ENCODE measurements around the gene MXRA7.
A peak's percentile ranks its signal among the peaks of the same experiment; 100 is the strongest.

DNA sequence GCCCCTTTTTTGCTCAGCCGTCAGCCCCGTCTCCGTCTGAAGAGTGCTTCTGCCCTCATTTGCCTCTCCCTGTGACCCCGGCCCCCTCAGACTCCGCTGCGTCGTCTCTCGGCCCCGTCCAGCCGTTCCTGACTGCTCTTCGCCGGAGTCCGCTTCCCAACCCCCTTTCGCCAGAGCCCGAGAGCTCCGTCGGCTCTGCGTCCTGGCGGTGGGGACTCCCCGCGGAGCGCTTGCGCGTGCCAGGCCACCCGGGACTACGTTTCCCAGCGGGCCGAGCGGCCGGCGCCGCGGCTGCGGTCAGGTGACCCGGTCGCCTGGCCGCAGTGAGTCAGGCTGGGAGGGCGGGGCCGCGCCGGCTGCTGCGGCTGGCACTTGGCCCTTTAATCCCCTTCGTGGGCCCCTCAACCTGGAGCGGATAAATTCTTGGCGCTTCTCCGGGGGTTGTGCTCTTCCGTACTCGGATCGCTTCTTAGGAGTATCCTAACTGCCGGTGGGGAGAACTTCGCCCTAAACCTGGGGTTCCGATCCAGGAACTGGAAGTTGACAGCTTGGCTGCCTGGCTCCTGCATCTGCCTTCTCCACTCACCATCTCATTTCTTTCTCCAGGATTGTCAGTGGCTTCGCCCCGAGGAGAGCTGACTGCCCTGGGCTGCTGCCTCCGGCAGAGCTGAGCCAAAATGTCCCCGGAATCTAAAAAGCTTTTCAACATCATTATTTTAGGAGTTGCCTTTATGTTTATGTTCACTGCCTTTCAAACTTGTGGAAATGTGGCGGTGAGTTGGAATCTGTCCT, 27.1 kb upstream of the MXRA7 start, which contains the start of gene MFSD11:
- TF ChIP-seq SP1 (IDR thresholded peaks at IDR 0.05) (peak; percentile 39), CTCF (IDR thresholded peaks at IDR 0.05; ENCODE audit: low read depth, low read length, missing input control) (no peak), ATF3 (IDR thresholded peaks at IDR 0.05) (no peak), RAD21 (IDR thresholded peaks at IDR 0.05) (no peak), RXRA (IDR thresholded peaks at IDR 0.05) (peak in 1 of 2 donors; percentile 28), YY1 (IDR thresholded peaks at IDR 0.05) (no peak), GABPA (IDR thresholded peaks at IDR 0.05 in 1 of 2, conservative IDR thresholded peaks at IDR 0.05 in 1 of 2) (peak in 1 of 2 donors; percentile 51), TAF1 (conservative IDR thresholded peaks at IDR 0.05) (no peak), EGR1 (IDR thresholded peaks at IDR 0.05; ENCODE audit: low read depth in 2 of 2) (peak in 1 of 2 donors; percentile 7), MAX (IDR thresholded peaks at IDR 0.05) (no peak), ZBTB33 (IDR thresholded peaks at IDR 0.05) (no peak), HNF4A (conservative IDR thresholded peaks at IDR 0.05) (no peak)
- TF ChIP-seq, protein P1, sequence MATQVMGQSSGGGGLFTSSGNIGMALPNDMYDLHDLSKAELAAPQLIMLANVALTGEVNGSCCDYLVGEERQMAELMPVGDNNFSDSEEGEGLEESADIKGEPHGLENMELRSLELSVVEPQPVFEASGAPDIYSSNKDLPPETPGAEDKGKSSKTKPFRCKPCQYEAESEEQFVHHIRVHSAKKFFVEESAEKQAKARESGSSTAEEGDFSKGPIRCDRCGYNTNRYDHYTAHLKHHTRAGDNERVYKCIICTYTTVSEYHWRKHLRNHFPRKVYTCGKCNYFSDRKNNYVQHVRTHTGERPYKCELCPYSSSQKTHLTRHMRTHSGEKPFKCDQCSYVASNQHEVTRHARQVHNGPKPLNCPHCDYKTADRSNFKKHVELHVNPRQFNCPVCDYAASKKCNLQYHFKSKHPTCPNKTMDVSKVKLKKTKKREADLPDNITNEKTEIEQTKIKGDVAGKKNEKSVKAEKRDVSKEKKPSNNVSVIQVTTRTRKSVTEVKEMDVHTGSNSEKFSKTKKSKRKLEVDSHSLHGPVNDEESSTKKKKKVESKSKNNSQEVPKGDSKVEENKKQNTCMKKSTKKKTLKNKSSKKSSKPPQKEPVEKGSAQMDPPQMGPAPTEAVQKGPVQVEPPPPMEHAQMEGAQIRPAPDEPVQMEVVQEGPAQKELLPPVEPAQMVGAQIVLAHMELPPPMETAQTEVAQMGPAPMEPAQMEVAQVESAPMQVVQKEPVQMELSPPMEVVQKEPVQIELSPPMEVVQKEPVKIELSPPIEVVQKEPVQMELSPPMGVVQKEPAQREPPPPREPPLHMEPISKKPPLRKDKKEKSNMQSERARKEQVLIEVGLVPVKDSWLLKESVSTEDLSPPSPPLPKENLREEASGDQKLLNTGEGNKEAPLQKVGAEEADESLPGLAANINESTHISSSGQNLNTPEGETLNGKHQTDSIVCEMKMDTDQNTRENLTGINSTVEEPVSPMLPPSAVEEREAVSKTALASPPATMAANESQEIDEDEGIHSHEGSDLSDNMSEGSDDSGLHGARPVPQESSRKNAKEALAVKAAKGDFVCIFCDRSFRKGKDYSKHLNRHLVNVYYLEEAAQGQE (IDR thresholded peaks at IDR 0.05): no peak

All from liver (tissue), 3 donors.